Measurements from ENCODE around the gene AGAP3. TPM values are rescaled to one million over a fixed set of nuclear protein-coding genes. Genes with fewer than 3 reads are reported as not detected.

The AGAP3 gene
- total RNA-seq, 1 experiment from 2014 or later = 126 TPM

DNA sequence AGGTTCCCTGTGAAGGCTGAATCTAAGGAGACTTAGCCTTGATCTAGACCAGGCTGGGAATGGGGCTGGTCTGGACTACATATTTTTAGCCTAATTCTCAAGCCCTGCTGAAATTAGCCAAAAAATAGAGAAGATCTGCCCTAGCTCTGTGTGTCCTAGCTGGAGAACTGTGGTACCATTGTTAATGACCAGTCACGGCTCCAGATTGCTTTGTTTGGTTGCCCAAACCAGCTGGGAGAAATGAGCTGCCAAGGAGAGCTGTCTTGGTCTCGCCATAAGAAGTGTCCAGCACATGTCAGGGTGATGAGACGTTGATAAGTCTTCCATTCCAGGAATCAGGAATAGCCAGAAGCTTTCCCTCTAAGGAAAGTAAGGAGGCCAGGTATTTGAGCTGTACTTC, 60.5 kb downstream of the AGAP3 start:
- TF ChIP-seq SP1 (IDR thresholded peaks at IDR 0.05; ENCODE audit: low read depth) = no peak
- TF ChIP-seq TCF7L2 (IDR thresholded peaks at IDR 0.05; ENCODE audit: borderline replicate concordance, extremely low read depth, insufficient read depth, insufficient read length) = no peak
- CTCF ChIA-PET = interaction anchor here (1.1 kb wide), 1 partner anchor 21 kb away, joined by 3 read pairs; no protein-coding TSS in a partner anchor

DNA sequence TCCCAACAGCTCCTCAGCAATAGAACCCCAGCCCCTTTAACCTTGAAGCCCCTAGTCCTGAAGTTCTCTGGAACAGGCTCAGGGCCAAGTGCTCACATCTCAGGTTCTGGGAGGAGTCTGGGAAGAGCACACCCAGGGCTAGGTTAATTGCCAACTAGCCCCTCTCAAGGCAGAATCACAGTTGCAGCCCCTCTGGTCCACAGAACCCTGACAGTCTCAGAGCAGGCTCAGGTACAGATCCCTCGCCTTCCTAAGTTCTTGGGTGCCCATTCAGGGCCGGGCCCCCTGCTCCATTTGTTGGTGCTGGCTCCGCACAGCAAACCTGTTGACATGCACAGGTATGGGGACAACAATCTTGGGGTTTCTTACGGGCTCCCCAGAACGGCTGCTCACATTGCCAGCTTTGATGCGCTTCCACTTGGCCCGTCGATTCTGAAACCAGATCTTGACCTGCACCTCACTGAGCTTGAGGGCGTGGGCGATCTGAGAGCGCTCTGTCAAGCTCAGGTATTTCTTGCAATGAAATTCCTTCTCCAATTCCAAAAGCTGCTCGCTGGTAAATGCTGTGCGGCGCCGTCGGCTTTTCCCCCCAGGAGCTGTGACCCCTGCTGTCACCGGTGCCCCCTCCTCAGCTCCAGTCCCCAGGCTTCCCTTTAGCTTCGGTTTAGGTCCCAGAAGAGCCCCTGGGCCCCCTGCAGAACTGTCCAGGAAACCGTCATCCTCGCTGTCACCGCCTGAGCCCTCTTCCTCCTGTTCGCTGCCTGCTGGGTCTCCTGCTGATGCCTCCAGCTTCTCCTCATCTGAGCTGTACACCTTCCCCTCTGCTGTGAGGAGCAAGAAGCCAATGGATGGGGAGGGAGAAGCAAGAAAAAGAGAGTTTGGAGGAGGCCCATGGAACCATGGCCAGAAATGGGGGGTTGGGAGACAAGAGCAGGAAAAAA, 62.3 kb downstream of the AGAP3 start:
- Histone ChIP-seq H3K9me2 (ENCODE audit: insufficient read depth) (no peaks in the 10 kb centered on the region), H3K9ac (ENCODE audit: low read length) (no peak overlapping the region), H3K9me3 (ENCODE audit: control insufficient read depth in 1 of 2, insufficient read depth in 1 of 2, low read depth in 1 of 2, low read length in 2 of 2) (no peaks in the 10 kb centered on the region), H3K4me2 (ENCODE audit: low read length) (no peak overlapping the region), H4K20me1 (ENCODE audit: insufficient read depth) (no peaks in the 10 kb centered on the region), H3K36me3 (ENCODE audit: control insufficient read depth in 1 of 2, insufficient read depth in 2 of 2, low read length in 2 of 2) (peaks cover 4 to 6% of the 10 kb centered on the region in 2 experiments; a peak in 3 of 4 replicates), H3K27me3 (ENCODE audit: insufficient read depth, low read length) (no peaks in the 10 kb centered on the region; the same call in 1 of the 2 replicates), H3K4me3 (replicated peaks in 1 of 2; ENCODE audit: low read depth in 1 of 2, low read length in 2 of 2) (no peak overlapping the region), H3K79me2 (ENCODE audit: insufficient read depth, low read length) (no peaks in the 10 kb centered on the region), H2AFZ (ENCODE audit: low read depth, low read length, poor library complexity, severe bottlenecking) (no peak overlapping the region), H3K27ac (ENCODE audit: low read depth, low read length) (no peak overlapping the region), H3K4me1 (ENCODE audit: control insufficient read depth in 1 of 2, insufficient read depth in 2 of 2, low read length in 2 of 2) (no peaks in the 10 kb centered on the region)
- ATAC-seq (no peak), DNase-seq (ENCODE audit: low read depth, low spot score) (no peak)
- ChIA-PET CTCF (interaction anchor here (1.3 kb wide), 1 partner anchor 20 kb away, joined by 3 read pairs; no protein-coding TSS in a partner anchor), POLR2A (no interaction called here), RAD21 (ENCODE audit: low non-redundant PET in 1 of 2, low total read pairs in 2 of 2, uncharacterized antibody in 2 of 2, unreplicated experiment in 2 of 2) (no interaction called here)
- no TSS peak for BruUV-seq (replicated peaks)
- intact Hi-C loops (cut with micrococcal nuclease) = no loop called here
- TF ChIP-seq YY1 (IDR thresholded peaks at IDR 0.05; ENCODE audit: extremely low read depth, insufficient replicate concordance, low read depth, low read length) = no peak
- TF ChIP-seq, protein P1, sequence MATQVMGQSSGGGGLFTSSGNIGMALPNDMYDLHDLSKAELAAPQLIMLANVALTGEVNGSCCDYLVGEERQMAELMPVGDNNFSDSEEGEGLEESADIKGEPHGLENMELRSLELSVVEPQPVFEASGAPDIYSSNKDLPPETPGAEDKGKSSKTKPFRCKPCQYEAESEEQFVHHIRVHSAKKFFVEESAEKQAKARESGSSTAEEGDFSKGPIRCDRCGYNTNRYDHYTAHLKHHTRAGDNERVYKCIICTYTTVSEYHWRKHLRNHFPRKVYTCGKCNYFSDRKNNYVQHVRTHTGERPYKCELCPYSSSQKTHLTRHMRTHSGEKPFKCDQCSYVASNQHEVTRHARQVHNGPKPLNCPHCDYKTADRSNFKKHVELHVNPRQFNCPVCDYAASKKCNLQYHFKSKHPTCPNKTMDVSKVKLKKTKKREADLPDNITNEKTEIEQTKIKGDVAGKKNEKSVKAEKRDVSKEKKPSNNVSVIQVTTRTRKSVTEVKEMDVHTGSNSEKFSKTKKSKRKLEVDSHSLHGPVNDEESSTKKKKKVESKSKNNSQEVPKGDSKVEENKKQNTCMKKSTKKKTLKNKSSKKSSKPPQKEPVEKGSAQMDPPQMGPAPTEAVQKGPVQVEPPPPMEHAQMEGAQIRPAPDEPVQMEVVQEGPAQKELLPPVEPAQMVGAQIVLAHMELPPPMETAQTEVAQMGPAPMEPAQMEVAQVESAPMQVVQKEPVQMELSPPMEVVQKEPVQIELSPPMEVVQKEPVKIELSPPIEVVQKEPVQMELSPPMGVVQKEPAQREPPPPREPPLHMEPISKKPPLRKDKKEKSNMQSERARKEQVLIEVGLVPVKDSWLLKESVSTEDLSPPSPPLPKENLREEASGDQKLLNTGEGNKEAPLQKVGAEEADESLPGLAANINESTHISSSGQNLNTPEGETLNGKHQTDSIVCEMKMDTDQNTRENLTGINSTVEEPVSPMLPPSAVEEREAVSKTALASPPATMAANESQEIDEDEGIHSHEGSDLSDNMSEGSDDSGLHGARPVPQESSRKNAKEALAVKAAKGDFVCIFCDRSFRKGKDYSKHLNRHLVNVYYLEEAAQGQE (IDR thresholded peaks at IDR 0.05; ENCODE audit: low read depth) = no peak
- no peak for TF ChIP-seq CBX3 (IDR thresholded peaks at IDR 0.05; ENCODE audit: low read depth)
- no peak for TF ChIP-seq SP1 (IDR thresholded peaks at IDR 0.05; ENCODE audit: low read depth)
- TF ChIP-seq POLR2A (IDR thresholded peaks at IDR 0.05; ENCODE audit: borderline replicate concordance, extremely low read depth, insufficient read depth, insufficient read length) = no peak
- TF ChIP-seq EZH2phosphoT487 (IDR thresholded peaks at IDR 0.05; ENCODE audit: borderline replicate concordance) = no peak
- TF ChIP-seq ELF1 (IDR thresholded peaks at IDR 0.05; ENCODE audit: borderline replicate concordance, low read depth) = no peak
- TF ChIP-seq SRF (IDR thresholded peaks at IDR 0.05; ENCODE audit: low read depth) = no peak
- TF ChIP-seq, protein P2, sequence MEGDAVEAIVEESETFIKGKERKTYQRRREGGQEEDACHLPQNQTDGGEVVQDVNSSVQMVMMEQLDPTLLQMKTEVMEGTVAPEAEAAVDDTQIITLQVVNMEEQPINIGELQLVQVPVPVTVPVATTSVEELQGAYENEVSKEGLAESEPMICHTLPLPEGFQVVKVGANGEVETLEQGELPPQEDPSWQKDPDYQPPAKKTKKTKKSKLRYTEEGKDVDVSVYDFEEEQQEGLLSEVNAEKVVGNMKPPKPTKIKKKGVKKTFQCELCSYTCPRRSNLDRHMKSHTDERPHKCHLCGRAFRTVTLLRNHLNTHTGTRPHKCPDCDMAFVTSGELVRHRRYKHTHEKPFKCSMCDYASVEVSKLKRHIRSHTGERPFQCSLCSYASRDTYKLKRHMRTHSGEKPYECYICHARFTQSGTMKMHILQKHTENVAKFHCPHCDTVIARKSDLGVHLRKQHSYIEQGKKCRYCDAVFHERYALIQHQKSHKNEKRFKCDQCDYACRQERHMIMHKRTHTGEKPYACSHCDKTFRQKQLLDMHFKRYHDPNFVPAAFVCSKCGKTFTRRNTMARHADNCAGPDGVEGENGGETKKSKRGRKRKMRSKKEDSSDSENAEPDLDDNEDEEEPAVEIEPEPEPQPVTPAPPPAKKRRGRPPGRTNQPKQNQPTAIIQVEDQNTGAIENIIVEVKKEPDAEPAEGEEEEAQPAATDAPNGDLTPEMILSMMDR (IDR thresholded peaks at IDR 0.05 in 2 of 3, conservative IDR thresholded peaks at IDR 0.05 in 1 of 3; ENCODE audit: borderline replicate concordance in 1 of 3, insufficient read depth in 1 of 3, low read depth in 2 of 3, low read length in 2 of 3) = no peak

More for the DNA sequence above, 60.5 kb downstream of the AGAP3 start:
- Histone ChIP-seq H3K4me1 (ENCODE audit: control insufficient read depth in 1 of 2, insufficient read depth in 2 of 2, low read length in 2 of 2) (no peaks in the 10 kb centered on the region), H3K9me3 (ENCODE audit: control insufficient read depth in 1 of 2, insufficient read depth in 1 of 2, low read depth in 1 of 2, low read length in 2 of 2) (no peaks in the 10 kb centered on the region), H3K27ac (ENCODE audit: low read depth, low read length) (no peak overlapping the region), H3K27me3 (ENCODE audit: insufficient read depth, low read length) (no peaks in the 10 kb centered on the region; the same call in 1 of the 2 replicates), H3K79me2 (ENCODE audit: insufficient read depth, low read length) (no peaks in the 10 kb centered on the region), H2AFZ (ENCODE audit: low read depth, low read length, poor library complexity, severe bottlenecking) (no peak overlapping the region), H3K4me3 (replicated peaks in 1 of 2; ENCODE audit: low read depth in 1 of 2, low read length in 2 of 2) (no peak overlapping the region), H3K36me3 (ENCODE audit: control insufficient read depth in 1 of 2, insufficient read depth in 2 of 2, low read length in 2 of 2) (peaks cover 10 to 11% of the 10 kb centered on the region in 2 experiments; a peak in 3 of 4 replicates), H4K20me1 (ENCODE audit: insufficient read depth) (no peaks in the 10 kb centered on the region), H3K9ac (ENCODE audit: low read length) (no peak overlapping the region), H3K4me2 (ENCODE audit: low read length) (no peak overlapping the region), H3K9me2 (ENCODE audit: insufficient read depth) (no peaks in the 10 kb centered on the region)
- ChIA-PET POLR2A (interaction anchor here (0.6 to 1.4 kb wide), 2 partner anchors 11 to 21 kb away, joined by 3 to 4 read pairs; no protein-coding TSS in a partner anchor), RAD21 (ENCODE audit: low non-redundant PET in 1 of 2, low total read pairs in 2 of 2, uncharacterized antibody in 2 of 2, unreplicated experiment in 2 of 2) (no interaction called here)
- no TSS peak for BruUV-seq (replicated peaks)
- ATAC-seq (no peak), DNase-seq (ENCODE audit: low read depth, low spot score) (no peak)
- intact Hi-C loops (cut with micrococcal nuclease) = no loop called here
